NCI-H460 (cell line): ENCODE data around the gene SIRT4. TPM values are rescaled to one million over a fixed set of nuclear protein-coding genes. Genes with fewer than 3 reads are reported as not detected.

ENCODE experiments used
- small RNA-seq, 2 experiments: library from RNA; depleted of rRNA; stranded (forward); fragments of <200 nt; gene quantifications; one replicate each; pipeline ENCODE3, GENCODE V24; 2014
- total RNA-seq: library from RNA; depleted of rRNA; stranded (reverse); fragments of >200 nt; shearing (Covaris generic); gene quantifications from 2 replicates; pipeline ENCODE4 v1.2.3, GENCODE V29; 2014; rRNA removed

The SIRT4 gene
- total RNA-seq, 1 experiment from 2014 or later, result 0.97 TPM

Small RNA genes within 50 kb of the gene (small RNA-seq; reads per million reads assigned to genes)
- 1,038 to 3,030 reads per million in 2 experiments for gene RNU4-1
- 362 to 988 reads per million in 2 experiments for gene RNU4-2
- gene RNU6-1088P, result 0 reads per million in 2 experiments

Other genes with a start within 250 kb of the SIRT4 start
- 35.2 and 35.9 TPM in 2 replicates for gene RAB35, start 185.6 kb upstream of the SIRT4 start, total RNA-seq
- gene GCN1, start 107.6 kb upstream of the SIRT4 start, total RNA-seq, result 67.3 and 88.6 TPM in 2 replicates
- 5,894 and 6,669 TPM in 2 replicates for gene RPLP0, start 101.2 kb upstream of the SIRT4 start, total RNA-seq
- 40.1 and 46.9 TPM in 2 replicates for gene PXN, start 36.6 kb upstream of the SIRT4 start, total RNA-seq
- gene RNU4-2, start 10.4 kb upstream of the SIRT4 start, total RNA-seq, result not detected in 2 replicates
- under 0.01 TPM in 1 of 2 replicates, not detected in the other for gene RNU4-1, start 9.1 kb upstream of the SIRT4 start, total RNA-seq
- gene PLA2G1B, start 25.5 kb downstream of the SIRT4 start, total RNA-seq, result not detected in 2 replicates
- gene MSI1, start 66.8 kb downstream of the SIRT4 start, total RNA-seq, result 0.17 TPM in 2 replicates
- 847 and 1,113 TPM in 2 replicates for gene COX6A1, start 135.8 kb downstream of the SIRT4 start, total RNA-seq
- gene TRIAP1, start 144.1 kb downstream of the SIRT4 start, total RNA-seq, result 88.1 and 91.3 TPM in 2 replicates
- gene GATC, start 144.1 kb downstream of the SIRT4 start, total RNA-seq, result 32.8 and 35.6 TPM in 2 replicates
- 126 and 146 TPM in 2 replicates for gene SRSF9, start 167.4 kb downstream of the SIRT4 start, total RNA-seq
- gene DYNLL1, start 193.8 kb downstream of the SIRT4 start, total RNA-seq, result 205 and 250 TPM in 2 replicates
- 47.5 and 55.1 TPM in 2 replicates for gene COQ5, start 226.8 kb downstream of the SIRT4 start, total RNA-seq
- 90.8 and 94.5 TPM in 2 replicates for gene RNF10, start 232.0 kb downstream of the SIRT4 start, total RNA-seq